ENCODE results near the gene FOXS1.
"Not testable (repeated sequence)": the region's sequence is repeated elsewhere in the genome, so short reads cannot be mapped to it uniquely, and the experiment has no call there.

FOXS1 gene

GRCh38 chr20:31838646-31839292 is 6.6 kb downstream of the FOXS1 start:
- DNase-seq: peak; percentile 16

GRCh38 chr20:31837896-31838397 is 7.5 kb downstream of the FOXS1 start:
- peak; percentile 15 for DNase-seq

GRCh38 chr20:31836853-31837608 is 8.4 kb downstream of the FOXS1 start:
- DNase-seq: peak; percentile 24

- DNase-seq: peak; percentile 67
These were observed 9.2 kb downstream of the FOXS1 start for GRCh38 chr20:31835977-31836852.

- DNase-seq: no peak
These were observed 9.8 kb downstream of the FOXS1 start for GRCh38 chr20:31835554-31835953.

- no peak for DNase-seq
These were observed 11.4 kb downstream of the FOXS1 start for GRCh38 chr20:31833931-31834521.

- DNase-seq: peak; percentile 59
These were observed 12.1 kb downstream of the FOXS1 start for GRCh38 chr20:31833130-31833930.

- no peak for DNase-seq
These were observed 13.6 kb downstream of the FOXS1 start for GRCh38 chr20:31831771-31832306.

GRCh38 chr20:31831211-31831610 is 14.2 kb downstream of the FOXS1 start:
- DNase-seq: no peak

- DNase-seq: no peak
These were observed 14.9 kb downstream of the FOXS1 start for GRCh38 chr20:31830406-31830981.

- DNase-seq: no peak
These were observed 15.7 kb downstream of the FOXS1 start for GRCh38 chr20:31829731-31830130.

GRCh38 chr20:31828016-31828415 is 17.4 kb downstream of the FOXS1 start:
- DNase-seq: not testable (repeated sequence)

GRCh38 chr20:31827059-31827458 is 18.3 kb downstream of the FOXS1 start:
- no peak for DNase-seq

- DNase-seq: no peak
These were observed 19.3 kb downstream of the FOXS1 start for GRCh38 chr20:31826074-31826473.

GRCh38 chr20:31824554-31825313 is 20.7 kb downstream of the FOXS1 start:
- peak; percentile 80 for DNase-seq

- no peak for DNase-seq
These were observed 21.3 kb downstream of the FOXS1 start for GRCh38 chr20:31824125-31824485.

- peak; percentile 50 for DNase-seq
These were observed 21.9 kb downstream of the FOXS1 start for GRCh38 chr20:31823360-31824124.

- peak; percentile 98 for DNase-seq
These were observed 22.7 kb downstream of the FOXS1 start for GRCh38 chr20:31822421-31823330.

- DNase-seq: peak; percentile 32
These were observed 24.0 kb downstream of the FOXS1 start for GRCh38 chr20:31821427-31821826.
